Muscle layer of colon (tissue), 2 donors: ENCODE data around the gene GAPT.

Experiments
- H3K27ac ChIP-seq: one replicate; pipeline ENCODE4 v1.7.0; 2013; ENCODE audit warnings: low read depth, mild to moderate bottlenecking, low read length, moderate library complexity
- H3K27me3 ChIP-seq, 2 donors: one replicate each; pipeline ENCODE4 v1.7.0; 2013; ENCODE audit warnings: low read length in 2 of 2, mild to moderate bottlenecking in 2 of 2; ENCODE audit not compliant: insufficient read depth in 2 of 2, control insufficient read depth in 1 of 2
- H3K36me3 ChIP-seq: one replicate; pipeline ENCODE4 v1.7.0; 2013; ENCODE audit warnings: mild to moderate bottlenecking, low read length; ENCODE audit not compliant: insufficient read depth
- H3K4me1 ChIP-seq: one replicate; pipeline ENCODE4 v1.7.0; 2013; ENCODE audit warnings: mild to moderate bottlenecking, low read length; ENCODE audit not compliant: insufficient read depth
- H3K4me3 ChIP-seq, 2 donors: one replicate each; pipeline ENCODE4 v1.7.0; 2013; ENCODE audit warnings: low read length in 2 of 2, low read depth in 1 of 2, mild to moderate bottlenecking in 1 of 2, moderate library complexity in 1 of 2
- H3K9ac ChIP-seq: one replicate; pipeline ENCODE4 v1.7.0; 2013; ENCODE audit warnings: low read length
- H3K9me3 ChIP-seq: one replicate; pipeline ENCODE4 v1.7.0; 2013; ENCODE audit warnings: mild to moderate bottlenecking, low read length
- donor health status: abdominal sarcoma.
- donor health status: Adenocarcinoma of cecum.

GAPT gene

GRCh38 chr5:58497386-58497785 is 6.2 kb downstream of the GAPT start:
- H3K27me3 ChIP-seq = no peaks in the 10 kb centered on the region
- no peaks in the 10 kb centered on the region for H3K36me3 ChIP-seq
- H3K27ac ChIP-seq = no peak overlapping the region
- H3K9ac ChIP-seq = no peak overlapping the region
- no peaks in the 10 kb centered on the region for H3K9me3 ChIP-seq
- H3K4me1 ChIP-seq = no peaks in the 10 kb centered on the region
- no peak overlapping the region for H3K4me3 ChIP-seq

GRCh38 chr5:58497921-58498320 is 6.7 kb downstream of the GAPT start:
- Histone ChIP-seq H3K4me1 (no peaks in the 10 kb centered on the region), H3K4me3 (no peak overlapping the region), H3K27ac (no peak overlapping the region), H3K9ac (no peak overlapping the region), H3K27me3 (no peaks in the 10 kb centered on the region), H3K36me3 (no peaks in the 10 kb centered on the region), H3K9me3 (no peaks in the 10 kb centered on the region)

- no peaks in the 10 kb centered on the region for H3K27me3 ChIP-seq
- no peak overlapping the region for H3K9ac ChIP-seq
- no peak overlapping the region for H3K27ac ChIP-seq
- H3K4me3 ChIP-seq = no peak overlapping the region
- H3K4me1 ChIP-seq = no peaks in the 10 kb centered on the region
- no peaks in the 10 kb centered on the region for H3K9me3 ChIP-seq
- H3K36me3 ChIP-seq = no peaks in the 10 kb centered on the region
Measured at GRCh38 chr5:58498340-58498942, 7.2 kb downstream of the GAPT start.

GRCh38 chr5:58499231-58499630 is 8.0 kb downstream of the GAPT start:
- no peaks in the 10 kb centered on the region for H3K36me3 ChIP-seq
- no peaks in the 10 kb centered on the region for H3K4me1 ChIP-seq
- H3K27ac ChIP-seq = no peak overlapping the region

GRCh38 chr5:58499941-58500340 is 8.7 kb downstream of the GAPT start:
- Histone ChIP-seq H3K27ac (no peak overlapping the region), H3K36me3 (no peaks in the 10 kb centered on the region), H3K9me3 (no peaks in the 10 kb centered on the region), H3K4me3 (no peak overlapping the region), H3K27me3 (no peaks in the 10 kb centered on the region), H3K9ac (no peak overlapping the region), H3K4me1 (no peaks in the 10 kb centered on the region)

More at GRCh38 chr5:58499231-58499630, 8.0 kb downstream of the GAPT start:
- Histone ChIP-seq H3K9ac (no peak overlapping the region), H3K27me3 (no peaks in the 10 kb centered on the region), H3K4me3 (no peak overlapping the region), H3K9me3 (no peaks in the 10 kb centered on the region)

- H3K36me3 ChIP-seq = no peaks in the 10 kb centered on the region
- no peaks in the 10 kb centered on the region for H3K4me1 ChIP-seq
- no peak overlapping the region for H3K4me3 ChIP-seq
- no peaks in the 10 kb centered on the region for H3K9me3 ChIP-seq
- no peaks in the 10 kb centered on the region for H3K27me3 ChIP-seq
- H3K9ac ChIP-seq = no peak overlapping the region
- no peak overlapping the region for H3K27ac ChIP-seq
Measured at GRCh38 chr5:58501778-58502417, 10.7 kb downstream of the GAPT start.

GRCh38 chr5:58503390-58504046 is 12.3 kb downstream of the GAPT start:
- Histone ChIP-seq H3K27ac (no peak overlapping the region), H3K9ac (no peak overlapping the region), H3K36me3 (no peaks in the 10 kb centered on the region), H3K4me3 (no peak overlapping the region), H3K27me3 (no peaks in the 10 kb centered on the region), H3K9me3 (no peaks in the 10 kb centered on the region), H3K4me1 (no peaks in the 10 kb centered on the region)

GRCh38 chr5:58504766-58505165 is 13.5 kb downstream of the GAPT start:
- H3K27me3 ChIP-seq = no peaks in the 10 kb centered on the region
- H3K9ac ChIP-seq = no peak overlapping the region
- no peaks in the 10 kb centered on the region for H3K9me3 ChIP-seq
- H3K4me3 ChIP-seq = no peak overlapping the region
- H3K4me1 ChIP-seq = no peaks in the 10 kb centered on the region
- H3K36me3 ChIP-seq = no peaks in the 10 kb centered on the region
- H3K27ac ChIP-seq = no peak overlapping the region

- Histone ChIP-seq H3K27ac (no peak overlapping the region), H3K36me3 (no peaks in the 10 kb centered on the region), H3K9me3 (no peaks in the 10 kb centered on the region), H3K27me3 (no peaks in the 10 kb centered on the region), H3K4me3 (no peak overlapping the region), H3K4me1 (no peaks in the 10 kb centered on the region), H3K9ac (no peak overlapping the region)
Measured at GRCh38 chr5:58505502-58505901, 14.3 kb downstream of the GAPT start.

- no peaks in the 10 kb centered on the region for H3K27me3 ChIP-seq
- H3K36me3 ChIP-seq = no peaks in the 10 kb centered on the region
- no peaks in the 10 kb centered on the region for H3K9me3 ChIP-seq
Measured at GRCh38 chr5:58505971-58506640, 14.9 kb downstream of the GAPT start.

GRCh38 chr5:58507715-58508114 is 16.5 kb downstream of the GAPT start:
- no peak overlapping the region for H3K9ac ChIP-seq
- no peaks in the 10 kb centered on the region for H3K4me1 ChIP-seq
- no peak overlapping the region for H3K4me3 ChIP-seq
- H3K9me3 ChIP-seq = no peaks in the 10 kb centered on the region
- H3K27ac ChIP-seq = no peak overlapping the region
- no peaks in the 10 kb centered on the region for H3K27me3 ChIP-seq
- no peaks in the 10 kb centered on the region for H3K36me3 ChIP-seq

More at GRCh38 chr5:58505971-58506640, 14.9 kb downstream of the GAPT start:
- H3K9ac ChIP-seq = no peak overlapping the region
- no peak overlapping the region for H3K4me3 ChIP-seq
- no peak overlapping the region for H3K27ac ChIP-seq
- no peaks in the 10 kb centered on the region for H3K4me1 ChIP-seq
